Heart left ventricle (tissue), 16 donors: ENCODE data around the gene SSC5D. TPM values are rescaled to one million over a fixed set of nuclear protein-coding genes. Genes with fewer than 3 reads are reported as not detected.

Source experiments
- ATAC-seq, 4 donors: fragments of 200-7000 bp; cut with Tn5 transposase; one replicate each; pipeline ENCODE4 v1.9.1; 2020 to 2022; ENCODE audit warnings: moderate library complexity in 4 of 4, mild to moderate bottlenecking in 3 of 4, moderate number of reproducible peaks in 1 of 4
- DNase-seq, 5 donors: peaks; one replicate each; pipeline ENCODE4 v3.0.0-alpha.2; 2020
- H3K27ac ChIP-seq, 12 donors: fragments of 200-600 bp; sonication (generic) in 4 of 12; one replicate each; pipeline versions ENCODE4 v1.5.0 to v1.8.0; 2016 to 2022; ENCODE audit warnings: mild to moderate bottlenecking in 2 of 12
- H3K27me3 ChIP-seq, 9 donors: fragments of 200-600 bp; sonication (generic) in 2 of 9; one replicate each; pipeline versions ENCODE4 v1.5.1 to v1.8.0; 2016 to 2022; ENCODE audit warnings: mild to moderate bottlenecking in 3 of 9
- H3K36me3 ChIP-seq, 9 donors: fragments of 200-600 bp; sonication (generic) in 2 of 9; one replicate each; pipeline versions ENCODE4 v1.5.0 to v1.8.0; 2018 to 2022; ENCODE audit warnings: mild to moderate bottlenecking in 2 of 9
- H3K4me1 ChIP-seq, 12 donors: fragments of 200-600 bp; sonication (generic) in 4 of 12; one replicate each; pipeline versions ENCODE4 v1.5.0 to v1.8.0; 2016 to 2022; ENCODE audit warnings: mild to moderate bottlenecking in 3 of 12
- H3K4me3 ChIP-seq, 12 donors: fragments of 200-600 bp; sonication (generic) in 4 of 12; one replicate each; pipeline versions ENCODE4 v1.5.0 to v1.8.0; 2017 to 2022; ENCODE audit warnings: mild to moderate bottlenecking in 9 of 12, moderate library complexity in 4 of 12
- H3K9me3 ChIP-seq, 12 donors: fragments of 200-600 bp; sonication (generic) in 4 of 12; one replicate each; pipeline versions ENCODE4 v1.5.0 to v1.8.0; 2016 to 2022; ENCODE audit warnings: mild to moderate bottlenecking in 1 of 12
- CTCF ChIP-seq, 12 donors: fragments of 200-600 bp; sonication (generic) in 4 of 12; IDR thresholded peaks; one replicate each; pipeline versions ENCODE4 v1.5.0 to v1.8.0; 2018 to 2022; ENCODE audit warnings: antibody characterized with exemption in 12 of 12, mild to moderate bottlenecking in 5 of 12
- POLR2A ChIP-seq, 2 donors: fragments of 450-650 bp; IDR thresholded peaks; one replicate each; pipeline ENCODE4 v1.6.1; 2017; ENCODE audit warnings: antibody characterized with exemption in 2 of 2, mild to moderate bottlenecking in 2 of 2, moderate library complexity in 2 of 2
- WGBS, 4 donors: extraction: QIAGEN DNeasy Blood & Tissue Kit in 2 of 4; methylation state at CpG; one replicate each; pipeline versions ENCODE4 v1.1.5 to v1.1.7; 2013 to 2018; 5-methylcytosine and 5-hydroxymethylcytosine counted together
- intact Hi-C, 10 donors: fragments of 100-400 bp; cut with DNase I; formaldehyde crosslinking; loops; one replicate each; pipeline versions ENCODE4 v1.11.1 to v1.14.2; 2022
- polyA plus RNA-seq, 2 donors: library from polyadenylated mRNA; stranded (reverse); fragments of 200-250 nt; gene quantifications; one replicate each; pipeline ENCODE4 v1.2.3, GENCODE V29; 2013
- total RNA-seq, 9 donors: library from RNA; depleted of rRNA in 2 of 9; stranded (reverse); fragments of >200 nt in 2 of 9; fragmentation: NEBNext Ultra II Directional in 3 of 9; extraction: Animal tissue kit (Norgen Biotek cat#: 25700) in 3 of 9; gene quantifications; one replicate each; pipeline versions ENCODE4 v1.1.0 to v1.2.4, GENCODE V29; 2016 to 2023
- donor health status: ischemic (EF 13 %, LVEDD 7.1; RV severe dilation, severe dysfunction).
- donor health status: healthy with polysubstance abuse.
- donor health status: DM: no; HTN: yes; CAD: no.
- donor health status: DM: no; HTN: no; CAD: no.
- donor health status: ischemic (EF 25% LVEDD 6.9; RV normal size, moderate dysfunction).
- donor health status: ischemic (EF 25% LVEDD 5.7; RV mildly dilated, moderate dysfunction).
- donor health status: healthy.
- donor health status: DM: yes; HTN: yes; CAD: no.
- donor health status: ischemic (EF 35%, LVEDD 5.7; RV mildly dilated, moderate dysfunction).
- donor health status: nonischemic (EF 11% LVEDD 7.7; RV severe dilation, severe dysfunction).
- donor health status: DM: yes; HTN: yes; CAD: no.
- donor health status: PGD.
- donor health status: ischemic (EF 29% LVEDD 5.4; RV normal size, mild dysfunction).
- donor health status: nonischemic (EF 23%, LVEDD 6.1; RV moderate dilation, normal function).

SSC5D gene
- total and polyA plus RNA-seq, 11 donors: 0.91 to 6.2 (median 3.1) TPM

DNA sequence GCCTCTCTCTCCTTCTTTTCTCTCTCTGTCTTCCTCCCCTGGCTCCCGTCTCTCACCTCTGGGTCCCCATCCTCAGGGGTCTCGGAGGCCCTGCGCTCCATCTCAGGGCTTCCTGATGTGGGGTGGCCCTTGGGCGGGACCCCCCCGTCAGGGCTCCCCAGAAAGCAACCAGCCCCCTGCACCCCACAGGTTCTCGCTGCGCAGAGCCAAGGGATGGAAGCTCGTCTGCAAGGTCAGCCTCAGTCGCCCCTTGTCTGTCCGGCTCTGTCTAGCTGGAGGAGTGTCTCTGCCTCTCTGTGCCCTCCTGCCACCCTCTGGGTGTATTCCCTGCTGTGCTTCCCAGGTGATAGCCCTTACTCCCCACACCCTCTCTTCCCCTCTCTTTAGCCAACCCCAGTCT, 57.2 kb downstream of the SSC5D start, which contains the start of gene SBK3:
SBK3 (minus strand) TSS at position 101 of the 400 bp plus-strand sequence; CDS start at position 101, 0 bp downstream.
- intact Hi-C loops: loop anchor here in 4 of 10 donors (5.0 kb wide), 3 partner anchors 37 to 52 kb away; partner anchors contain the start of genes FIZ1 (in 2 of the 4) and ZNF579 (in 1 of the 4)
- DNase-seq: peak in 1 of 5 donors; percentile 36
- ATAC-seq: peak in 2 of 4 donors; percentile 3
- H3K27ac ChIP-seq: peak within 1 kb of the TSS; percentile 85 to 96 (median 91)
- 78 to 85% (median 83%) methylated on average over 10 of the region's 10 CpGs for WGBS, 4 donors
- H3K4me1 ChIP-seq: peaks cover 0 to 48% (median 29%) of the 10 kb centered on the region in 12 donors
- TF ChIP-seq CTCF (IDR thresholded peaks at IDR 0.05): no peak
- TF ChIP-seq POLR2A (IDR thresholded peaks at IDR 0.05): no peak
- peaks cover 0 to 6% (median 0%) of the 10 kb centered on the region in 9 donors for H3K27me3 ChIP-seq
- H3K4me3 ChIP-seq: peak within 1 kb of the TSS in 8 of 12 donors; percentile 1 to 41 (median 31)
- no peaks in the 10 kb centered on the region for H3K9me3 ChIP-seq
- no peaks in the 10 kb centered on the region for H3K36me3 ChIP-seq

GRCh38 chr19:55546011-55546410, 57.8 kb downstream of the SSC5D start:
- ATAC-seq: peak; percentile 87 to 89 (median 89)
- intact Hi-C loops: loop anchor here in 4 of 10 donors (1.0 to 5.0 kb wide), 7 partner anchors 17 to 51 kb away; partner anchors contain the start of genes FIZ1 (in 2 of the 4) and ZNF579 (in 2 of the 4)
- TF ChIP-seq POLR2A (IDR thresholded peaks at IDR 0.05) (peak in 1 of 2 donors; percentile 66), CTCF (IDR thresholded peaks at IDR 0.05) (no peak)
- Histone ChIP-seq H3K9me3 (no peaks in the 10 kb centered on the region), H3K36me3 (no peaks in the 10 kb centered on the region), H3K4me1 (peaks cover 0 to 48% (median 29%) of the 10 kb centered on the region in 12 donors), H3K27ac (peak overlapping the region; percentile 85 to 96 (median 91)), H3K27me3 (peaks cover 0 to 6% (median 0%) of the 10 kb centered on the region in 9 donors), H3K4me3 (peak overlapping the region in 8 of 12 donors; percentile 1 to 41 (median 31))
- WGBS, 4 donors: 20 to 31% (median 22%) methylated on average over 11 of the region's 11 CpGs
- peak; percentile 67 to 82 (median 71) for DNase-seq

- 2 to 19% (median 14%) methylated on average over 9 to 17 of the region's 17 CpGs for WGBS, 4 donors
- Histone ChIP-seq H3K4me3 (peak overlapping the region in 2 of 12 donors; percentile 2 to 17), H3K27ac (peak overlapping the region; percentile 85 to 96 (median 91)), H3K36me3 (no peaks in the 10 kb centered on the region), H3K27me3 (peaks cover 0 to 6% (median 0%) of the 10 kb centered on the region in 9 donors), H3K9me3 (no peaks in the 10 kb centered on the region), H3K4me1 (peaks cover 0 to 48% (median 29%) of the 10 kb centered on the region in 12 donors)
- DNase-seq: peak; percentile 87 to 94 (median 91)
- TF ChIP-seq POLR2A (IDR thresholded peaks at IDR 0.05) (peak in 1 of 2 donors; percentile 42), CTCF (IDR thresholded peaks at IDR 0.05) (no peak)
- intact Hi-C loops: loop anchor here in 4 of 10 donors (1.0 to 5.0 kb wide), 7 partner anchors 16 to 50 kb away; partner anchors contain the start of genes FIZ1 (in 2 of the 4) and ZNF579 (in 2 of the 4)
- peak; percentile 55 to 91 (median 86) for ATAC-seq
Measured at GRCh38 chr19:55546822-55547614, 58.8 kb downstream of the SSC5D start.
